PC-3 (cell line): ENCODE data around the gene PLXNA1.

Experiments used
- EZH2 ChIP-seq: fragments of 300-600 bp; sonication (generic); IDR thresholded peaks from one replicate; pipeline ENCODE4 v1.6.1; 2017; ENCODE audit warnings: antibody characterized with exemption, mild to moderate bottlenecking, low read length; ENCODE audit not compliant: unreplicated experiment
- TF ChIP-seq, protein P1 (sequence below): fragments of 300-600 bp; sonication (generic); conservative IDR thresholded peaks from 2 replicates; pipeline ENCODE4 v1.5.1; 2017; ENCODE audit warnings: antibody characterized with exemption, low read depth, mild to moderate bottlenecking, low read length

DNA sequence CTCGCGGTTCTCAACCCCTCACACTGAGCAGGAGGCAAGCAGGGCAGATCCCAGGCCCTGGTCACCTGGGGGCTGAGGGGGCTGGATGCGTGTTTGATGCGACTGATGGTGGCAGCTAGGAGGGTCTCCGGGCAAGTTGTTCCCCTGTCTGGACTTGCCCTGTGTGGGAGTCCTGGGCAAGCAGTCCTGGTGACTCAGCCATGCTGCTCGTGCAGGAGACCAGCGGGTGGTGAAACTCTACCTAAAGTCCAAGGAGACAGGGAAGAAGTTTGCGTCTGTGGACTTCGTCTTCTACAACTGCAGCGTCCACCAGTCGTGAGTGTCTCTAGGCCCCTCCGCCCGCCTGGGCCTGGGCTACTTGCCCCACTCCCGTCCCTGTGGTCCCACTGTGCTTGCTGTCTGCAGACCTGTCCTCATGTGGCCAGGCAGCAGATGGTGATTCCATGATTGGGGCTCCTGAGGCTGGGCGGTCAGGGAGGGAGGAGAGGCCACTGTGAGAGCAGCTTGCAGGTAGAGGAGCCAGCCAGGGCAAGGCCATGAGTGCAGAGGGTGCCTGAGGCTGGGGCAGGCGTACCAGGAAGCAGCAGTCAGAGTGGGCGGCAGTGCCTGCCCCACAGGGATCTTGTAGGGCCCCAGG is 23.1 kb downstream of the PLXNA1 start:
- TF ChIP-seq, protein P1, sequence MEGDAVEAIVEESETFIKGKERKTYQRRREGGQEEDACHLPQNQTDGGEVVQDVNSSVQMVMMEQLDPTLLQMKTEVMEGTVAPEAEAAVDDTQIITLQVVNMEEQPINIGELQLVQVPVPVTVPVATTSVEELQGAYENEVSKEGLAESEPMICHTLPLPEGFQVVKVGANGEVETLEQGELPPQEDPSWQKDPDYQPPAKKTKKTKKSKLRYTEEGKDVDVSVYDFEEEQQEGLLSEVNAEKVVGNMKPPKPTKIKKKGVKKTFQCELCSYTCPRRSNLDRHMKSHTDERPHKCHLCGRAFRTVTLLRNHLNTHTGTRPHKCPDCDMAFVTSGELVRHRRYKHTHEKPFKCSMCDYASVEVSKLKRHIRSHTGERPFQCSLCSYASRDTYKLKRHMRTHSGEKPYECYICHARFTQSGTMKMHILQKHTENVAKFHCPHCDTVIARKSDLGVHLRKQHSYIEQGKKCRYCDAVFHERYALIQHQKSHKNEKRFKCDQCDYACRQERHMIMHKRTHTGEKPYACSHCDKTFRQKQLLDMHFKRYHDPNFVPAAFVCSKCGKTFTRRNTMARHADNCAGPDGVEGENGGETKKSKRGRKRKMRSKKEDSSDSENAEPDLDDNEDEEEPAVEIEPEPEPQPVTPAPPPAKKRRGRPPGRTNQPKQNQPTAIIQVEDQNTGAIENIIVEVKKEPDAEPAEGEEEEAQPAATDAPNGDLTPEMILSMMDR, result no peak
- no peak for TF ChIP-seq EZH2
